Kidney epithelial cell (primary cell): ENCODE results near the gene MAGI3. TPM values are rescaled to one million over a fixed set of nuclear protein-coding genes. Genes with fewer than 3 reads are reported as not detected.

ENCODE experiments used
- DNase-seq: peaks from one replicate; pipeline ENCODE4 v3.0.0-alpha.2; 2010; ENCODE audit warnings: low read depth
- H3K27me3 ChIP-seq: 2 replicates; pipeline ENCODE4 v1.6.0; 2011; ENCODE audit warnings: low read length; ENCODE audit not compliant: control insufficient read depth, insufficient read depth
- H3K36me3 ChIP-seq: 2 replicates; pipeline ENCODE4 v1.5.1; 2011; ENCODE audit warnings: low read length; ENCODE audit not compliant: control insufficient read depth, insufficient read depth
- H3K4me3 ChIP-seq: 2 replicates; pipeline ENCODE4 v1.5.1; 2011; ENCODE audit warnings: low read depth, mild to moderate bottlenecking, control low read depth, low read length
- CTCF ChIP-seq: IDR thresholded peaks from 2 replicates; pipeline ENCODE4 v1.5.1; 2011; ENCODE audit warnings: mild to moderate bottlenecking, moderate library complexity, low read length, control low read depth, inconsistent platforms; ENCODE audit not compliant: insufficient read depth, poor library complexity, severe bottlenecking
- total RNA-seq: library from RNA; depleted of rRNA; stranded (reverse); fragments of >200 nt; gene quantifications from 2 replicates; pipeline ENCODE4 v1.2.3, GENCODE V29; 2015

The MAGI3 gene
- total RNA-seq, 1 donor from 2014 or later = 3.7 TPM

- no peaks in the 10 kb centered on the region for H3K36me3 ChIP-seq
- TF ChIP-seq CTCF = no peak
Observed at GRCh38 chr1:113372546-113372945, 17.8 kb upstream of the MAGI3 start.

GRCh38 chr1:113373644-113374043 lies 16.7 kb upstream of the MAGI3 start:
- no peak overlapping the region for H3K4me3 ChIP-seq
- no peaks in the 10 kb centered on the region for H3K27me3 ChIP-seq
- H3K36me3 ChIP-seq = no peaks in the 10 kb centered on the region
- DNase-seq = no peak
- no peak for TF ChIP-seq CTCF

More at GRCh38 chr1:113372546-113372945, 17.8 kb upstream of the MAGI3 start:
- H3K27me3 ChIP-seq = no peaks in the 10 kb centered on the region
- no peak for DNase-seq
- no peak overlapping the region for H3K4me3 ChIP-seq

GRCh38 chr1:113375878-113376277 lies 14.4 kb upstream of the MAGI3 start:
- Histone ChIP-seq H3K4me3 (no peak overlapping the region), H3K27me3 (no peaks in the 10 kb centered on the region), H3K36me3 (no peaks in the 10 kb centered on the region)
- no peak for TF ChIP-seq CTCF
- no peak for DNase-seq

GRCh38 chr1:113380075-113380474 lies 10.2 kb upstream of the MAGI3 start:
- TF ChIP-seq CTCF = no peak
- Histone ChIP-seq H3K27me3 (no peaks in the 10 kb centered on the region), H3K36me3 (no peaks in the 10 kb centered on the region), H3K4me3 (no peak overlapping the region)
- DNase-seq = no peak

GRCh38 chr1:113388017-113388620 lies 2.2 kb upstream of the MAGI3 start:
- no peaks in the 10 kb centered on the region for H3K27me3 ChIP-seq
- no peak for TF ChIP-seq CTCF
- H3K36me3 ChIP-seq = no peaks in the 10 kb centered on the region
- DNase-seq = no peak
- H3K4me3 ChIP-seq = no peak overlapping the region

GRCh38 chr1:113388621-113389358 lies 1.5 kb upstream of the MAGI3 start:
- peak overlapping the region; percentile 55 for H3K4me3 ChIP-seq
- no peak for TF ChIP-seq CTCF
- DNase-seq = no peak
- H3K36me3 ChIP-seq = no peaks in the 10 kb centered on the region
- no peaks in the 10 kb centered on the region for H3K27me3 ChIP-seq
